Measurements from ENCODE around the gene UROS. TPM values are rescaled to one million over a fixed set of nuclear protein-coding genes. Genes with fewer than 3 reads are reported as not detected.

The UROS gene
- total and polyA plus RNA-seq, 2 of the 4 experiments (the other 2 are of a cell fraction), result 48.7 to 56.5 TPM

GRCh38 chr10:125838802-125839575 lies 15.9 kb upstream of the UROS start:
- H2BK5ac ChIP-seq (ENCODE audit: low read depth, low read length, poor library complexity, severe bottlenecking), result no peak overlapping the region
- no peak overlapping the region for H3K14ac ChIP-seq (replicated peaks; ENCODE audit: low read depth, low read length)
- H3K56ac ChIP-seq (ENCODE audit: extremely low read depth, insufficient read depth, low read length), result no peak overlapping the region
- TF ChIP-seq FOS (IDR thresholded peaks at IDR 0.05; ENCODE audit: low read depth, low read length), result no peak
- TF ChIP-seq MAFK (IDR thresholded peaks at IDR 0.05; ENCODE audit: low read depth, low read length), result no peak
- no peak for TF ChIP-seq NFE2L2 (IDR thresholded peaks at IDR 0.05; ENCODE audit: low read depth, low read length)
- TF ChIP-seq USF2 (IDR thresholded peaks at IDR 0.05; ENCODE audit: low read depth, low read length), result no peak
- no peak for TF ChIP-seq BHLHE40 (IDR thresholded peaks at IDR 0.05; ENCODE audit: low read depth, low read length)
- no peak for DNase-seq
- H2AK5ac ChIP-seq (ENCODE audit: low read depth, low read length), result no peak overlapping the region
- H2AK9ac ChIP-seq (replicated peaks; ENCODE audit: low read depth, low read length, poor library complexity), result peak overlapping the region; percentile 11
- peaks cover 49% of the 10 kb centered on the region for H3K36me3 ChIP-seq (ENCODE audit: control insufficient read depth, insufficient read depth, low read length)
- 100% methylated on average over 2 of the region's 9 CpGs; no CpG with 5 or more reads in 1 of the 2 experiments for WGBS, 2 experiments (ENCODE audit: extremely low coverage in 2 of 2, insufficient read length in 1 of 2)
- ChIA-PET POLR2A (ENCODE audit: unreplicated experiment) (no interaction called here), CTCF (no interaction called here)
- no peak for ATAC-seq (ENCODE audit: low read depth)
- H3K27ac ChIP-seq (ENCODE audit: insufficient read depth, low read length), result no peak overlapping the region
- H2AFZ ChIP-seq (replicated peaks; ENCODE audit: low read length, poor library complexity), result no peak overlapping the region
- H3K27me3 ChIP-seq (ENCODE audit: control insufficient read depth, insufficient read depth, low read length), result no peaks in the 10 kb centered on the region
- H3K9me3 ChIP-seq (ENCODE audit: control insufficient read depth, insufficient read depth, low read length), result no peaks in the 10 kb centered on the region
- no peak overlapping the region for H3K23ac ChIP-seq (ENCODE audit: low read depth, low read length)
- H3K79me1 ChIP-seq (ENCODE audit: low read depth in 1 of 2, low read length in 2 of 2), result peaks cover 0 to 1% of the 10 kb centered on the region in 2 experiments; a peak in 1 of 4 replicates
- intact Hi-C loops (cut with micrococcal nuclease), result no loop called here
- dilution Hi-C loops (cut with HindIII; ENCODE audit: low sequenced_read_pairs, unreplicated experiment), result no loop called here
- no peak overlapping the region for H2BK15ac ChIP-seq (ENCODE audit: low read depth, low read length)
- peaks cover 2% of the 10 kb centered on the region for H3K4me1 ChIP-seq (ENCODE audit: control insufficient read depth, insufficient read depth, low read length)
- no TSS peak for BruUV-seq (replicated peaks)
- H3K18ac ChIP-seq (ENCODE audit: low read depth, low read length), result no peak overlapping the region
- no peak overlapping the region for H4K8ac ChIP-seq (ENCODE audit: low read depth in 2 of 2, low read length in 2 of 2)
- in situ Hi-C loops (cut with MboI; ENCODE audit: low sequenced_read_pairs), result no loop called here
- no peak overlapping the region for H2BK120ac ChIP-seq (ENCODE audit: low read depth, low read length)
- H3K9ac ChIP-seq (ENCODE audit: low read depth, low read length), result no peak overlapping the region
- H4K20me1 ChIP-seq (ENCODE audit: insufficient read depth, low read length), result peaks cover 4% of the 10 kb centered on the region; the same call in 1 of the 2 replicates
- peaks cover 6% of the 10 kb centered on the region; the same call in 1 of the 2 replicates for H3K9me1 ChIP-seq (ENCODE audit: insufficient read depth, low read length)
- H2BK20ac ChIP-seq (ENCODE audit: low read depth, low read length), result no peak overlapping the region
- no peak overlapping the region for H3K4me3 ChIP-seq (ENCODE audit: insufficient read depth, low read depth, low read length)
- H3K4me2 ChIP-seq (ENCODE audit: low read depth, low read length), result no peak overlapping the region
- no peak overlapping the region for H4K91ac ChIP-seq (ENCODE audit: insufficient read depth, low read depth, low read length)
- no peak overlapping the region for H3K4ac ChIP-seq (ENCODE audit: low read depth, low read length)
- no peak overlapping the region for H4K5ac ChIP-seq (ENCODE audit: low read depth, low read length)

Measured in IMR-90 (cell line).